NCI-H1092 (cell line): Measurements from ENCODE around the gene ONECUT3.
"Not testable (repeated sequence)": the region's sequence is repeated elsewhere in the genome, so short reads cannot be mapped to it uniquely, and the experiment has no call there.

Experiments
- DNase-seq: peaks from one replicate; lab custom pipeline; 2025; lab: John Stamatoyannopoulos, UW

ONECUT3 gene

DNA sequence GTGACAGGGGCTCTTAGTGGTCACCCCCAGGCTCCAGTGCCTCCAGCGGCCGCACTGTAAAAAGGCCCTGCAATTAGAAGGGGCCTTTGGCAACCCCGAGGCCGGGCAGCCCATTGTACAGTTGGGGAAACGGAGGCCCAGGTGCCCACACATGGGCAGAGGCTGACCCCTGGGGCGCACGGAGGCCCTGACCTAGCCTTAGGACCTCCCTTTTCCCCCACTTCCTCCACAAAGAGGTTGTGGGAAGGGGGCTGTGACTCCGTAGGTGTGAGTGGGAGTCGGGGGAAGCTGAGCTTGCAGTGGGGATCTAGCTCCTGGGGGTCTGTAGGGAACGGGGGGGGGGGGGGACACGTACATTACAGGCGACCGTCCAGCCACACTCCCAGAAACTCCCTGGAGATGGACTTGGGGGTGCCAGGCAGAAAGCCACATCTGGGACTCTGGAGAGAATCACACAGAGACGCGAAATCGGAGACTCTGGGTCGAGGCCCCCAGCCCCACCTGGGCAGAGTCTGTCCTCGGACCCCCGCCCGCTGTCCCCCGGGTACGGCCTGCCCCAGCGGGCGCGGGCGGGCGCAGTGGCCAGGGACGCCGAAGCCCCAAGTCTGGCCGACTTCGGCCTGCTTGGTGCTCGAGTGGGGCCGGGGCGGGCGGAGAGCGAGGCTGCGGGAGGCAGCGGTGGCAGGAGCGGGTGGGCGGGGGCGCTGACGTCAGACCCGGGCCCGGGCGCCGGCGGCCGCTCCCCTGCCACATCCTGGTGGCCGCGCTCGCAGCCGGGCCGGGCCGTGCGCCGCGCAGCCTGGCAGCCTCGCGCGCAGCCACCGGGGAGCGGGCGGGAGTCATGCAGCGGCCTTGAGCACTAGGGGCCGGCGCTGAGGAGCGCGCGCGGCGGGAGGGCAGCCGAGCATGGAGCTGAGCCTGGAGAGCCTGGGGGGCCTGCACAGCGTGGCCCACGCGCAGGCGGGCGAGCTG lies at the start of gene ONECUT3:
ONECUT3 (plus strand) TSS at position 750 of the 972 bp plus-strand sequence; CDS start at position 907, 157 bp downstream.
- DNase-seq: no peak

DNA sequence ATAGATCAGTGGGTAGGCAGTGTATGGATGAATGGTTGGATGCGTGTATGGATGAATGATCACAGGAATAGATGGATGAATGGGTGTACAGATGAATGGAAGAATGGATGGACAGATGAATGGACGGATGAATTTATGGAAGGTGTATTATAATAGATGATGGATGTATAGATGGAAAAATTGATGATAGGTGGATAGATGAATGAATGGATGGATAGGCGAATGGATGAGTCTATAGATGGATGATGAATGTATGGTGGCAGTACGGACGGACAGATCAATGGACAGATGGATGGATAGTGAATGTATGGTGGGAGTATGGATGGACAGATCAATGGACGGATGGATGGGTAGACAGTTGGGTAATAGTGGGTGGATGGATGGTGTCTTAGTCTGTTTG lies 49.0 kb upstream of the ONECUT3 start:
- DNase-seq: no peak

GRCh38 chr19:1705367-1705766 lies 47.9 kb upstream of the ONECUT3 start:
- DNase-seq: no peak

- not testable (repeated sequence) for DNase-seq
These were observed 46.7 kb upstream of the ONECUT3 start for GRCh38 chr19:1706646-1707045.

DNA sequence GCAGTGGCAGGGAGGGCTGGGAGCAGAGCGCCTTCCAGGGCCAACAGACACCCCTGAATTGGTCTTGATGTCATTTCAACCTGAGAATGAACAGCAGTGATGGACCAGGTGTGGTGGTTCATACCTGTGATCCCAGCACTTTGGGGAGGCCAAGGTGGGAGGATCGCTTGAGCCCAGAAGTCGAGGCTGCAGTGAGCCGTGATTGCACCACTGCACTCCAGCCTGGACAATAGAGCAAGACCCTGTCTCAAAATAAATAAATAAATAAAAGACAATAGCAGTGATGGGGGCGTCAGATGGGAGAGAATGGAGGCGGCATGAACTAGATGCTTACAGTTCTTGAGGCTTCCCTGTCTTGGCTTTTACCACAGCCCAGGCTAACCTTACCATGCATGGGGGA lies 46.1 kb upstream of the ONECUT3 start:
- no peak for DNase-seq

GRCh38 chr19:1713170-1713569 lies 40.1 kb upstream of the ONECUT3 start:
- no peak for DNase-seq

GRCh38 chr19:1715540-1715939 lies 37.8 kb upstream of the ONECUT3 start:
- no peak for DNase-seq

DNA sequence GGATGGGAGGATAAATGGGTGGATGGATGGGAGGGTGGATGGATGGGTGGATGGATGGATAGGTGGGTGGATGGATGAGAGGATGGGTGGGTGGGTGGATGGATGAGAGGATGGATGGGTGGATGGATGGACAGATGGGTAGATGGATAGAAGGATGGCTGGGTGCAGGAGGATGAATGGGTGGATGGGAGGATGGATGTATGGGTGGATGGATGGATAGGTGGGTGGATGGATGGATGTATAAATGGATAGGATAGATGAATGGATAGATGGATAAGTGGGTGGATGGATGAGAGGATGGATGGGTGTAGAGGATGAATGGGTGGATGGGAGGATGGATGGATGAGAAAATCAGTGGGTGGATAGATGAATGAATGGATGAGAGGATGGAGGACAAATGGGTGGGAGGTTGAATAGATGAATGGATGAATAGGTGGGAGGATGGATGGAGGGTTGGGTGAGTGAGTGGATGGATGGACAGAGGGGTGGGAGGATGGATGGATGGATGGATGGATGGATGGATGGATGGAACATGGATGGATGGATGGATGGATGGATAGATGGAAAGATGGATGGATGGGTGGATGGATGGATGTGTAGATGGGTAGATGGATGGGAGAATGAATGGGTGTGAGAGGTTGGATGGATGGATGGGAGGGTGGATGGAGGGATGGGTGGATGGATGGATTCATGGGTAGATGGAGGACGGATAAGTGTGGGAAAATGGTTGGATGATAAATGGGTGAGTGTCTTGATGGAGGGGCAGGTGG lies 35.9 kb upstream of the ONECUT3 start:
- DNase-seq: no peak

GRCh38 chr19:1717970-1718264 lies 35.4 kb upstream of the ONECUT3 start:
- no peak for DNase-seq

DNA sequence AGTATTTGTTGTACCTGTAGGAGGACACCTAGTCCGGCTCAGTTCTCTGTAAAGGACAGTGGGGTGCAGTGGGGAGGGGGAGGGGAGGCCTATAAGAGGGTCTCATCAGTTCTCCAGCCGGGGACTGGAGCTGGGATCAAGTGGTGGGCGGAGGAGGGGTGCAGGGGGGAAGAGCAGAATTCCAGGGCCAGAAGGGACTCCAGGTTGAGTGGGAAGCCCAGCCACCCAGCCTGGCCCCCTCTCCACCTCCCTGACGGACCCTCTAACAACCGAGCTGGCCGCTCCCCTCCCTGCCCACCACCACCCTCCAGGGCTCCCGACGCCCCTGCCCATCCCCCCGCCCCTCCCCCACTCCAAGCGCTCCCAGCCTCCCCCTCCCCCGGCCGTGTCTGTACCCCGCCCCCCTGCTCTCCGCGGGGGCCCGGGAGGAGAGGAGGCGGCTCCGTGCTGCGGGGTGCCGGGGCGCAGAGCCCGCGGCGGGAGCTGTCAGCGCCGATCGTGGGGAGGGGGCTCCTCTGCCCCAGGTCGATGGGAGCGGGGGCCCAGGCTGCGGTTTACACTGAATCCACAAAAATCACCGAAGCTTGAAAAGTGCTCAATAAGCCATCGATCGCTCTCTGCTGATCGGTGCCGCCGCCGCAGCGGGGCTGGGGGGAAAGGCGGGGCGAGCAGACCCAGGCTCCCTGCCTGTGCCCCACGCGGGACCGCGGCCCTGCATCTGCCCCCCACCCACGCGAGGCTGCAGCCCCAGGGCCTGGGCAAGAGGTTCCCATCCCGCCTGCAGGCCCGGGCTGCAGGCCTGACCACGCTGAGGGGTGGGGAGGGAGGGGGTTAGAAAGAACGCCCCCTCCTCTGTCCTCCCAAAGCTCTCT lies 34.6 kb upstream of the ONECUT3 start:
- no peak for DNase-seq

DNA sequence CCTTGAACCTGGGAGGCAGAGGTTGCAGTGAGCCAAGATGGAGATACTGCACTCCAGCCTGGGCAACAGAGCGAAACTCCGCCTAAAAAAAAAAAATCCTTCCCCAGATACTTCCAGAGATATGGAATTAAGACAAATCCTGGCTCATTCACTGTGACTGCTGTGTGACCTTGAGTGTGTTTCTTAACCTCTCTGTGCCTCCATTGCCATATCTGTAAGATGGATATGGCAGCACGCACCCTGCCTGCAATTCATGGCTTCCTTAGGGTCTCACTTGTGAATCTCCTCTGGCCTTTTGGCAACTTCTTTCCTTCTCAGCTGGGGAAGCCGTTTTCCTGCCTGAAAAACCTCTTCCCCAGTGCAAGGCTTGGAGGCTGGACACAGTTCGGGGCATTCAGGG lies 33.8 kb upstream of the ONECUT3 start:
- DNase-seq: no peak

DNA sequence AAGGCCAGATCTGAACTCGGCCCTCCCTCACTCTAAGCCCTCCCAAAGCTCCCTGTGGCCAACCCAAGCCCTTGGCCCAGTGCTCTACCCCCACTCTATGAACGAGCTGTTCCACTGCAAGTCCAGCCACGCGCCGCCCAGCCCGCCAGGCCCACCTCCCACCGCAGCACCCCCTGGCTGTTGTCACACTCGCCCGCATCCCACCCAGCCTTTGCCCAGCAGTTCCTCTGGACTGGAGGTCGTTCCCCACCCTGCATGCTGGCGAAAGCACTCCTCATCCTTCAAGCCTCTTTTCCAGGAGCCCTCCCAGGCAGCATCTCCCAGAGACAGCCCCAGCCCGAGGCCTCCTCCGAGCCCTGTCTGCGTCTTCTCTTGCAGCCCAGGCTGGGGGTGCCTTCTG lies 33.1 kb upstream of the ONECUT3 start:
- DNase-seq: no peak

DNA sequence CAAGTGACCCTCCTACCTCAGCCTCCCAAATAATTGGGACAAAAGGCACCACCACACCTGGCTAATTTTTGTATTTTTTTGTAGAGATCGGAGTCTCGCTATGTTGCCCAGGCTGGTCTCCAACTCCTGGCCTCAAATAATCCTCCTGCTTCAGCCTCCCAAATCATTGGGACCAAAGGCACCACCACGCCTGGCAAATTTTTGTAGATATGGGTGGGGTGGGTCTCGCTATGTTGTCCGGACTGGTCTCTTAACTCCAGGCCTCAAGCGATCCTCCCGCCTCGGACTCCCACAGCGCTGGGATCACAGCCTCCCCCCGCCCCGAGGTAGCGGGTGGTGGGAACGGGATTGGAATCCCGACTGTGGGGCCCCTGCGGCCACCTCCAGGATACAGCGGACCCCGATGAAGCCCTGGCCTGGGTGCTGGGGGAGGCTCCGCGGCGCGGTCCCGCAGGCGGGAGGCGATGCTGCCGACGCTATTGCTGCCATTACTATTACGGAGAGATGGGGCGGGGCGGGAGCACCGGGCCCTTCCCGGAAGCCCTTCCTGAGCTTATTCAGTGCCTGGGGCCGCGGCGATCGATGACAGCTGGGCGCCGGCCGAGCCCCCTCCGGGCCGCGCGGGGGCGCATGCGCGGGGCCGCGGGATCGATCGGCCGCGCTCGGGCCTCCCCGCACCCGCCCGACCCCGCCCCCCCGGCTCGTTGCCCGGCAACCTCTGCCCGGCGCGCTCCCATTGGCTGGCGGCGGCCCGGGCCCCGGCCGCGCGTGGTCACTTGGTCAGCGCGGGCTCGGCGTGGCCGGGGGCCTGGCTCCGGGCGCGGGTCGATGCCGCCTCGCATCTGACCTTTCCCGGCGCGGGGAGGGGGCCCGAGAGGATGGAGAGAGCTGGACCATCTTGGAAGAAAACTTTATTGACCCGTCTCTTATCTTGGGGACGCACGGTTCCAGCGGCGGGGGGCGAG lies 27.9 kb upstream of the ONECUT3 start:
- peak; percentile 37 for DNase-seq

DNA sequence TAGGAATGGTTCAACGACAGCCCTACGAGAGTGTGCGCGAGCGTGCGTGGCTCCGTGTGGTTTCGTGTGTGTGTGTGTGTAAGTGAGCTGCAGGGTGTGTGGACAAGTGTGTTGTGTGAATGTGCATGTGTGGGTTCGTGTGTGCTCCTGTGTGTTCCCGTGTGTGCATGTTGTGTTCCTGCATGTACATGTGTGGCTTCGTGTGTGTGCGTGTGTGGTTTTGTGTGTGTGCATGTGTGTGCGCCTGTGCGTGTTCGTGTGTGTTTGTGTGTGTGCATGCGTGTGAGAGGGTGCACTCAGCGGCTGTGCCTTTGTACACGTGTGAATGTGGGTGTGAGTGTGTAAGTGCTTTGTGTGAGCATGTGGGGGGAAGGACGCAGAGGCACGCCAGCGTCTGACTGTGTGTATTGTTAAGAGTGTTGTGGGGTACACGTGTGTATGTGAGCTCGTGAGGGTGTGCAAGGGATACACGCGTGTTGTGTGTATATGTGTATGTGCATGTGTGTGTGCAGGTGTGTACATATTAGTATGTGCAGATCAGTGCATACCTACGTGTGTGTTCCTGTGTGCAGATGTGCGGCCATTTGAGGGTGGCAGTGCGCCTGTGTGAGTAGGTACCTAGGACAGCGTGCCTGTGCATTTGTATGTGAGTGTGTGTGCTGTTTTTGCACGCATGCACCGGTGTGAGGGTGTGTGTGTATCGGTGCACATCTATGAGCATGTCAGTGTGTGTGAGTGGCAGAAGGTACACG lies 24.3 kb upstream of the ONECUT3 start:
- DNase-seq: no peak

DNA sequence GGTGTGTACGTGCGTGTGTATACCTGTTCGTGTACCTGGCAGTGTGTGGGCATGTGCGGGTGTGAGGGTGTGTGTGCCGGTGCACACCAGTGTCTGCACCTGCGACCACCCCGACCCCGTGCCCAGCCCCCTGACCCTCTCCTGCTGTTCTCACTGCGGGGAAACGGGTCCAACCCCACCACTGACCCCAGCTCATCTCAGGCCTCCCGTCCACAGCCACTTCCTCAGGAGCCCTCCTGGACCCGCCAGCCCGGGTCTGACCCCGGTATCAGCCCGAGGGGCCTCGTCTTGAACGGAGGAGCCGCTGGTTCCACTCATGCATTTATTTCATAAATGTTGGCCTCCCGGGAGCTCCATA lies 23.8 kb upstream of the ONECUT3 start:
- no peak for DNase-seq

DNA sequence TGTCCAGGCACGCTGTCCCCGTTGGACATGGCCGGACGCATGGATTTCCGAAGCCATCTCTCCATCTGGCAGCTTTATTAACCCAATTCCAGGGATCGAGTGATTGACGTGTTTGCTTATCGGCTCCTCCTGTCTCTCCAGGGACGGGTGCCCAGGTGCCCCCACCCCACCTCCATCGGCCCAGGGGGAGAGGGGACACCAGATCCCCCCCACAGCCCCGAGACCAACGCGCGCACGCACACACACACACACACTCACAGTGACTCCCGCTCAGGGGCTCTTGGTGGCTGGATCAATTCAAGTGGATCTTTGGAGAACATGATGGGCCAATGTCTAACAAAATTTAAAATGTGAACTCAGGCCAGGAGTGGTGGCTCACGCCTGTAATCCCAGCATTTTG lies 23.1 kb upstream of the ONECUT3 start:
- no peak for DNase-seq

GRCh38 chr19:1734321-1734966 lies 18.9 kb upstream of the ONECUT3 start:
- DNase-seq: no peak

- DNase-seq: no peak
These were observed 17.0 kb upstream of the ONECUT3 start for GRCh38 chr19:1736280-1736679.

GRCh38 chr19:1736927-1737326 lies 16.4 kb upstream of the ONECUT3 start:
- DNase-seq: no peak
